ENCODE results near the gene SPX.

SPX gene

GRCh38 chr12:21528953-21529352 lies 2.9 kb downstream of the SPX start:
- TF ChIP-seq CTCF (IDR thresholded peaks at IDR 0.05; ENCODE audit: control insufficient read depth, extremely low read depth, insufficient read depth), result no peak
- DNase-seq (ENCODE audit: low read depth), result no peak
- H3K4me3 ChIP-seq (ENCODE audit: low read depth, low read length), result no peak overlapping the region

GRCh38 chr12:21529456-21529855 lies 3.4 kb downstream of the SPX start:
- no peak overlapping the region for H3K4me3 ChIP-seq (ENCODE audit: low read depth, low read length)
- no peak for TF ChIP-seq CTCF (IDR thresholded peaks at IDR 0.05; ENCODE audit: control insufficient read depth, extremely low read depth, insufficient read depth)
- DNase-seq (ENCODE audit: low read depth), result no peak

- H3K4me3 ChIP-seq (ENCODE audit: low read depth, low read length), result no peak overlapping the region
- no peak for DNase-seq (ENCODE audit: low read depth)
- no peak for TF ChIP-seq CTCF (IDR thresholded peaks at IDR 0.05; ENCODE audit: control insufficient read depth, extremely low read depth, insufficient read depth)
These were observed 12.1 kb downstream of the SPX start for GRCh38 chr12:21538061-21538653.

GRCh38 chr12:21539797-21540196 lies 13.7 kb downstream of the SPX start:
- DNase-seq (ENCODE audit: low read depth), result no peak
- H3K4me3 ChIP-seq (ENCODE audit: low read depth, low read length), result no peak overlapping the region
- TF ChIP-seq CTCF (IDR thresholded peaks at IDR 0.05; ENCODE audit: control insufficient read depth, extremely low read depth, insufficient read depth), result no peak

- no peak for TF ChIP-seq CTCF (IDR thresholded peaks at IDR 0.05; ENCODE audit: control insufficient read depth, extremely low read depth, insufficient read depth)
- no peak for DNase-seq (ENCODE audit: low read depth)
These were observed 15.7 kb downstream of the SPX start for GRCh38 chr12:21541773-21542172.

GRCh38 chr12:21542403-21542802 lies 16.3 kb downstream of the SPX start:
- DNase-seq (ENCODE audit: low read depth), result no peak
- no peak overlapping the region for H3K4me3 ChIP-seq (ENCODE audit: low read depth, low read length)
- no peak for TF ChIP-seq CTCF (IDR thresholded peaks at IDR 0.05; ENCODE audit: control insufficient read depth, extremely low read depth, insufficient read depth)

More at GRCh38 chr12:21541773-21542172, 15.7 kb downstream of the SPX start:
- no peak overlapping the region for H3K4me3 ChIP-seq (ENCODE audit: low read depth, low read length)

GRCh38 chr12:21543151-21543550 lies 17.1 kb downstream of the SPX start:
- no peak for DNase-seq (ENCODE audit: low read depth)
- no peak for TF ChIP-seq CTCF (IDR thresholded peaks at IDR 0.05; ENCODE audit: control insufficient read depth, extremely low read depth, insufficient read depth)

More at GRCh38 chr12:21543151-21543550, 17.1 kb downstream of the SPX start:
- no peak overlapping the region for H3K4me3 ChIP-seq (ENCODE audit: low read depth, low read length)
